WTC11 (cell line): ENCODE data around the gene DNAH8.

Source experiments
- CTCF ChIP-seq: fragments of 200-600 bp; IDR thresholded peaks from 2 replicates; pipeline ENCODE4 v1.8.0; 2022; ENCODE audit warnings: antibody characterized with exemption
- MLX ChIP-seq: sonication (generic); formaldehyde crosslinking; IDR thresholded peaks from 2 replicates; pipeline ENCODE4 v1.8.1; 2023; ENCODE audit warnings: mild to moderate bottlenecking, missing genetic modification reagents, moderate library complexity

GRCh38 chr6:38762848-38763247 is 47.7 kb downstream of the DNAH8 start:
- no peak for TF ChIP-seq CTCF
- TF ChIP-seq MLX (CRISPR knock-in tag), result no peak
